NCI-H524 (cell line): ENCODE measurements around the gene EXOC6.
A peak's percentile ranks its signal among the peaks of the same experiment; 100 is the strongest.

ENCODE experiments used
- DNase-seq, 2 experiments: peaks; one replicate each; lab custom pipeline; 2025; lab: John Stamatoyannopoulos, UW

Gene EXOC6

DNA sequence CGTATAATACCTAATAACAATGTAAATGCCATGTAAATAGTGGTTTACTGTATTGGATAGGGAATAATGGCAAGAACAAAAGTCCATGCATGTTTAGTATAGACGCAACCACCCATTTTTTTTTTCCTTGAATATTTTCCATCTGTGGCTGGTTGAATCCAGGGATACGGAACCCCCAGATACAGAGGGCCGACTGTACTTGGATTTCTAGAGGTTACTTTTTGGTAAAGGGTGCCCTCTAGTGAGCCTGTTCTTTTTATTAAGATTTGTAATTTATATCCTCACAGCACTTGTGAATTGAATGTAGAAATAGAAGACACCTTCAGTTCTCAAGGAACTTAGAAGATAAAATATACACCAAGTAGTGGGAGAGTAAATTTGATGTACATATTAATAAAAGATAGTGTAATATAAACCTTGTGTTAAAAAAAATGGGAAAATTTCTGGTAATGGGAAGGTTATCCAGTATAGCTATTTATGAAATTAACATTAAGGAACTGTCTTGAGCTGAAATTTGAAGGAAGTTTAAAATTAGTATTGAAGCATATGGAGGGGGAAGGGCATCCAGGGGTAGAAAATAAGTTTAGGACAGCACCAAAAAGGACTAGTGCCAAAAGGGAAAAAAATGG is 32.0 kb downstream of the EXOC6 start:
- DNase-seq: peak; percentile 6 to 37

DNA sequence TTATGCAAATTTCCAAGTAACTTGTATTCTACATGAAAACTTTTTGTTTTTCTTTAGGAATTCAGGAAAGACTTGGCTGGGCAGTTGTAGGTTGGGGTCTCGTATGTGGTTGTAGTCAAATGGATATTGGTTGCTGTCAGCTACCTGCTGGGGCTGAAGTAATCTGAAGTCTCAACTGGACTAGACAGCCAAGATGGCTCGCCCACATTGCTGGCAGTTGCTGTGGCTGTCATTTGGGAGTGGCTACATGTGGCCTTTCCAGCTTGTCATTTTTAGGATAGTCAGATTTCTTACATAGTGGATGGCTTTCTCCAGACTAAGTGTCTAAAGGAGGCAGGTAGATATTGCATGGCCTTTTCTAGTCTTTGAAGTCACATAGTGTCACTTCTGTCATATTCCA is 32.6 kb downstream of the EXOC6 start:
- no peak for DNase-seq

DNA sequence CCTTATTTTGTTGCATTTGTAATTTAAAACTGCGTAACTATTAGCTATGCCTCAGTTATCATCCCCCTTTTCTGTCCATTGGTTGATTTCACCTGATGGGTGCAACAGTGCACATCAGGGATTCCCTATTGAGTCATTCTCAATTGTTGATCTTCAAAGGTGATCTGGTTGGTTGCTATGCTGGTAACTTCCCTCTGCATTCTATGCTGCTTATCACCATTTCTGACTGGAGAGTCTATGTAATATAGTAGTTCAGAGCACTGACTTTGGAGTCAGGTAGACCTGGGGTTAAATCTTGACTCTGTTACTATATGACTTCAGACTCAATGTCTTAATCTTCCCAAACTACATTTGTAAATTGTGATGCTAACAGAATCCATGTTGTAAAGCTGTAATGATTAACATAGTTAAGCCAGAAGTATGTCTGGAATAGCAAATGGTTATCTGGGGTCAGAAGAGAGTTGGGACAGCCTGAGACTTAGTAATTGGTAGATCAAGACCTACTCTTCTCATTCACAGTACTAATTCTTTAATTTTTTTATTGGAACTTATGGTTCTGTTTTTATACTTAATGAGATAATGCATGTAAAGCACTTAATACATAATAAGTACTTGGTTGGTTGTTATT is 38.1 kb downstream of the EXOC6 start:
- no peak for DNase-seq

DNA sequence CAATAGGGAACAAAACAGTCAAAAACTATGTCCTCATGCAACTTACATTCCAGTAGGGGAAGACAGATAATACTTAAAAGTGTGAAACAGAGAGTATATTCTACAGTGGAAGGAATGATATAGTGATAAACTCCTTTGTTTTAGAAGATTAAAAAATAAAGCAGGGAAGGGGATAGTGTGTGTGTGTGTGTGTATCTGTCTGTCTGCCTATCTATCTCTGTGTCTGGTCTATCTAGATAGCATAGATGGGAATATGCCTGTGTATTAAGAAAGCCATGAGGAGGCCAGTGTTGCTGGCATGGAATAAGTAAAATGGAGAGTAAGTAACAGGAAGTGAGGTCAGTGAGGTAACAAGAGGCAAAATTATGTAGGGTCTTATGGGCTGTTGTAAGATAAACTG is 42.2 kb downstream of the EXOC6 start:
- DNase-seq: no peak

DNA sequence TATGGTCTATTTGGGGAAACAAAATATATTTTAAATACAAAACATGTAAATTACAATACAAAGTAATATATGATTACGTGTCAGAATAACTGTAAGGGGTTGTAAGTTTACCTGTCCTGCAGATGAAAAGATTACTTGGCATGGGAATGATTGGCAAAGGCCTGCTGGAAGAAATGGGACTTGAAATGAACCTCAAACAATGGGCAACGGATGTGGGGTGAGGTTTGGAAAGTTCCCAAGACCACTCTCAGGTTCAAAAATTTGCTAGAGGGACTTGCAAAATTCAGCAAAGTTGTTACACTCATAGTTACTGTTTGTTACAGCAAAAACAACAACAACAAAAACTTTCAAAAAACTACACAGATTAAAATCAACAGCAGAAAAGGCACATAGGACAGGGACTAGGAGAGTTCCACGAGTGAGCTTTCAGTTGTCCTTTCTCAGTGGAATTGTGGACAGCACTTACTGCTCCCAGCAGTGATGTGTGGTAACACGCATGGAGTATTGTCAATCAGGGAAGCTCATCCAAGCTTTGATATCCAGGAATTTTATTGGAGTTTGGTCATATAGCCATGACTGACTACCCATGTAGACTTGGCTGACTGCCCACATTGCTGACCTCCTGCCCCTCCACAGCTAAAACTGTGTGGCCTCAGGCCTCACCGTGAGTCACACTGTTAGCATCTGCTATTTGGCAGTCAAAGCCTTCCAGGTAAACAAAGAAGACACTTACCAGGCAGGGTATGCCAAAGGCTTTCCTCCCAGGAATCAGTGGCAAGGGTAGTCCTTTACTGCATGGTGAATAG is 43.8 kb downstream of the EXOC6 start:
- DNase-seq: no peak

DNA sequence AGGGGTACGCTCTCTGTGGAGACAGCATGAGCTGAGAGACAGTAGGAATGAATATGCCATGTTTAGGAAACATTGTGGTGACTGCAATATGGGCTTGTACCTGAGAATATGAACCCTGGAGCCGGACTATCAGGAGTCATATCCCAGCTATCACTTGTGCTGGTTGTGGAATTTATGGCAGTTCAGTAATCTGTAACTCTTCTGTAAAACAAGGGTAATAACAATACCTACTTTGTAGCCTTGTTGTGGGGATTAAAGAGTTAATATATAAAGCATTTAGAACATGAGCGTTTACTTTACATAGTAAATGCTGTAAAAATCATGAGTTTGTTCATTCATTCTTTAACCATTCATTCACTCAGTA is 44.4 kb downstream of the EXOC6 start:
- no peak for DNase-seq

DNA sequence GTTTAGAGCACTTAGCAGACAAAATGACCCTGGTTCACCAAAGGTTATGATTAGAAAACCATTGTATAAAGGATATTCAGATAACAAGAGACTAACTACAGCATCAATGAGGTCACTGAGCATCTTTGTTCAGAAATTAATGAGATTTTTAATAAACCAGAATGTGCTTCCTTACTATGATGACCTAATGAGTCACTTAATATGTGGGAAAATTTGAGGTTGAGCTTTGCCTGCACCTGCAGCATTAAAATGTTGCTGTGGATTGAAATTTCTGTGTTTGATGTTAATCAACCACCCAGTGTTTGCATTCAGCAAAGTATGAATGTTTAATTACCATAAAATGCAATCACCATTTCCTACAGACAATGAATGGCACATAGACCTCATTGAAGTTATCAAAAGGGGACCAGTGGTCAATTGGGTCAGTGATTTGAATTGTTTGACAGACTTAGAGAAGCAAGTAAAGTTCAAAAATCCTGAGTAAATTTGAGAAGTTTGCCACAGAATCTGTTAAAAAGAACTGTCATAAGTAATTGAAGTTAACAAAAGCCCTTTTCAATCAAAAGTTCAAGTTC is 45.8 kb downstream of the EXOC6 start:
- no peak for DNase-seq

DNA sequence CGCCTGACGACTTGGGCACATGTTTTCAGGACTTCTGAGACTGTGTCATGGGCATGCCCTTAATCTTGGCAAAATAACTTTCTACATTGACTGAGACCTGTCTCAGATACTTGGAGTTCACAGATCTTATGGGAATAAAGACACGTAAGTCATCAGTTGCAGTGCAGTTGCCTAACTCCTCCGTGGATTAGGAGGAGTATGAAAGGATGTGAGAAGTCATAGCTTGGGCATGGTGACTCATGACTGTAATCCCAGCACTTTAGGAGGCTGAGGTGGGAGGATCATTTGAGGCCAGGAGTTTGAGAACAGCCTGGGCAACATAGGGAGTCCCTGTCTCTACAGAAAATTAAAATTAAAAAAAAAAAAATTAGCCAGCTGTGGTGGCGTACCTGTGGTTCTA is 49.6 kb downstream of the EXOC6 start:
- no peak for DNase-seq

DNA sequence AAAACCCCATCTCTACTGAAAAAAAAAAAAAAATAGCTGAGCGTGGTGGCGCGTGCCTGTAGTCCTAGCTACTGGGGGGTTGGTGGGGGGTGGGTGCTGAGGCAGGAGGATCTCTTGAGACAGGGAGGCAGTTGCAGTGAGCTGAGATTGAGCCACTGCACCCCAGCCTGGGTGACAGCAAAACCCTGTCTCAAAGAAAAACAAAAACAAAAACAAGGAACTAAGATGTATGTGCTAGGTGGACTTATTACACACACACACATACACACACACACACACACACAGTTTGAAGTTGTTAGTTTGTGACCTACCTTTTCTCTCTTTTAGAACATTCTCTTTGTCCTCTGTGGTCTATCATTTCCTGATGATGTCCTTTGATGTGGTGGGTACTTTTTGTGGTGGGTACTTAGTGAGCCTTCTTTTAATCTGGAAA is 53.5 kb downstream of the EXOC6 start:
- no peak for DNase-seq

DNA sequence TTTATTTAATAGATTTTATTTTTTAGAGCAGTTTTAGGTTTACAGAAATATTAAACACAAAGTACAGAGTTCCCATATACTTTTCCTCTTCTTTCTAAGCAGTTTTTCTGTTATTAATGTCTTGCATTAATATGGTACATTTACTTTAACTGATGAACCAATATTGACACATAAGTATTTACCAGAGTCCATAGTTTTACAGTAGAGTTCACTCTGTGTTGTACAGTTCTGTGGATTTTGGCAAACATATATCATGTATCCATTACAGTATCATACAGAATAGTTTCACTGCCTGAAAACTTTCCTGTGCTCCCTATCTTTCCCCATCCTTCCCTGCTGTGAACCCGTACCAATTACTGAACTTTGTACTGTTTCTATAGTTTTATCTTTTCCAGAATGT is 55.3 kb downstream of the EXOC6 start:
- no peak for DNase-seq

DNA sequence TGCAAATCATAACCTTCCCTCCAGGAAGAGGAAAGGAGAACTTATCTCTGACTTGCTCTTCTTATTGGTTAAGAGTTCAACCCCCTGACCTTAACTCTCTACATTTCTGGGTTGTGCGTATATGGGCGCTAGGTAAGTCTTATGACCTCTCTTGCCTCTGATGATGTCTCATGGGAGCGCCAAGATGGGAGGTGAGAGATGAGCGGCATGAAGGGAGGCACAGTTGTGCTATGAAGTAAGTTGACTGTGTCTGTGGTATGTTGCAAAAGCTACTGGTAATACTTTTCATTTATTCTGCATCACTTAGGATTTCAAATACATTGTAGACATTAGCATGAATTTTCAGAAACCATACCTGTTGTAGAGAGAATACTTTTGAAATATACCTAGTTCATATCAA is 59.0 kb downstream of the EXOC6 start:
- no peak for DNase-seq

DNA sequence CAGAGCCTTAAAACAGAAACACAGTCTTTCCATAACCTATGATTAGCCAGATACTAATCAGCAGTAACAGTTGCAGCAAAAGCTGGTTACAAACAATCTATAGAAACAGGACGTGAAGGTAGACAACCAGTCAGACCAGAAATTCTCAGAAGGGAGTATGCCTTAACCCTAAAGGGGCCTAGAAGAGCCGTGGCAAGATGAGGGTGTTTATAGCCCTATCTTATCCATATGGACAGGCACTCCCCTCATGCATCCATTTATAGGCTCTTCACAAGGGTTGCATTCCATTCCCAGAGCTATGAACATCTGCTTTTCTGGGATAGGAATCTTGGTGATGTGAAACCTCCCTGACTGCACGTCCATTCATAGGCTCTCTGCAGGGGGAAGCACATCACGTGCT is 64.3 kb downstream of the EXOC6 start:
- DNase-seq: peak in 1 of 2 experiments; percentile 33

DNA sequence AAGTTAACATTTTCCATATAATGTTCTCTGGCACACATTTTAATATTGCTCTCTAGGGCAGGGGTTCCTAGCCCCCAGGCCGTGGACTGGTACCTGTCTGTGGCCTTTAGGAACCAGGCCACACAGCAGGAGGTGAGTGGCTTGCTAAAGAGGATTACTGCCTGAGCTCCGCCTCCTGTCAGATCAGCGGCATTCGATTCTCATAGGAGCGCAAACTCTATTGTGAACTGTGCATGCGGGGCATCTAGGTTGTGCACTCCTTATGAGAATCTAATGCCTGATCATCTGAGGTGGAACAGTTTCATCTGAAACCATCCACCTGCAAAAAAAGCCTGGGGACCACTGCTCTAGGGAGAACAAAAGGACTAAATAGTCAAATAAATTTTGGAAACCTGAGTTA is 65.7 kb downstream of the EXOC6 start:
- DNase-seq: peak in 1 of 2 experiments; percentile 34

DNA sequence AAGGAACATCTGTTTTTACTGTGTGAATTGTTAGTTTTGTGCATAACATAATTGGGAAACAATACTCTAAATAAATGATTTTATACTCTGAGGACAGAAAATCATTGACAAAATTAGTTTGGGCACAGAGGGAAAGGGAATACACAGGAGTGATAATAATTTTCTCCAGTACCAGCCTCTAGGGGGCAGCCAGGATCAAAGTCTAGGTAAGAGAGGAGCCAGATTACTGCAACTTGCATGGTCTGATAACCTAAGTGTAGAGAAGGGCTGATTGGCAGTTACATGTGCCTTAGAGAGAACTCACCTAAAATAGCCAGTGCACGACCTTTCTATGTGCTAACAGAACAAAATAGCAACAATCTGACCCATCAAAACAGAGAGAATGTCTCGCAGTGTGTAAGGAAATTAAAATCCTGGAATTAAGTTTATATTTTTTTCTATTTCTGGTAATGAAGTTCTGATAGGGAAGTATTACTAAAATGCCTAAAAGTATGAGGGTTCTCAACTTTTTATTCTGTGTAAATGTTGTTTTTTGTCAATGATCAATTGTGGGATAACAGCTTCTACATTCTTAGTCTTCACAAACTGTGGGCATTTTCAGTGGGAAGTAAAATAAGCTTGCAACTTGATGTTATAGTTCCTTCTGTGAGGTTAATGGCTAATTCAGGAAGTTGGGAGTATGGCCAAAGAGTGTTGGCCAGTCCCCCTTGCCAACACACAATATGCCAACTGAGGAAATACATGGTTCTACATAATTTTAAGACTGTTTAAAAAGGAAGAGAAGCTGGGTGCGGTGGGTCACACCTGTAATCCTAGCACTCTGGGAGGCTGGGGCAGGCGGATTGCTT is 66.4 kb downstream of the EXOC6 start:
- DNase-seq: peak; percentile 1 to 38

DNA sequence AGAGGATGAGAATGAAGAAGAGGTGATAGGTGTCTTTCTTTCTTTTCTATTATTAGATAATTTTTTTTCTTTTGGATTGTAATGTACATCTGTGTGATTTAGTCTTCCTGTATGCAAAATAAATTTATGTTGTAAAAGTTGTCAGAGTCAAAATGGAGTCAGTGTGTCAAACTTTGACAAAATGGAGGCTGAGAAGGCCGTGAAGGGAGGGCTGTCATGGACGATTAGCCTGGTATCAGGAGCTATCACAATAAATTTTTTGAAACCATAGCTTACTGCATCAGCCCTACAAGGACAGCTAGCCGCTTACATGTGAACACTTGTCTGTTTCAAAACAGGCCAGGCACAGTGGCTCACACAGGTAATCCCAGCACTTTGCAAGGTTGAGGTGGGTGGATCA is 67.6 kb downstream of the EXOC6 start:
- DNase-seq: no peak

DNA sequence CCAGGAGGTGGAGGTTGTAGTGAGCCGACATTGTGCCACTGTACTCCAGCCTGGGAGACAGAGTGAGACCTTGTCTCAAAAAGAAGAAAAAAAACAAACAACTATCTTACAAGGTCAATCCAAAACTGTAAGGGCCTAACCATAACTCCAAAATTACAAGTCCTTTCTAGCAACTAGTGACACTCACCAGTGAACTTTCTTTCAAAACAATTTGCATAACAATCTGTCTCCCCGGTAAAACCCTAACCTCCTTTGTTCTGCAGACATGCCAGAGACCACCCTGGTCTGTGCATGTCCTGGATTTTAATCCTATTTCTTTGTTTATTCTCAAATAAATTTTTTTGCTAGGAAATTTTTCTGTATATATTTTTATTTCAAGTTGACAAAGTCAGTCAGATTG is 68.1 kb downstream of the EXOC6 start:
- DNase-seq: no peak

DNA sequence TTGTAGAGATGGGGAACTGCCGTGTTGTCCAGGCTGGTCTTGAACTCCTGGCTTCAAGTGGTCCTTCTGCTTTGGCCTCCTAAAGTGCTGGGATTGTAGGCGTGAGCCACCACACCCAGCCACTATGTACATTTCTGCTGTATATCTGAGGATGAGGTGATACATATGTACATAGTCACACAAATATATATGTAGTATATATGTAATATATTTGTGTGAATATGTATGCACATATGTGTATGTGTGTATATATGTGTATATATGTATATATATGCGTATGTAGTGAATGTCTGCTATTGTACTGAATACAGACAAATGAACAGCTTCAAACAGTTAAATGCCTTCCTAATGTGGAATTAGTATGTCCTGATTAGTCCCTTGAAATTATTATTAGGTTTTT is 70.3 kb downstream of the EXOC6 start:
- no peak for DNase-seq

DNA sequence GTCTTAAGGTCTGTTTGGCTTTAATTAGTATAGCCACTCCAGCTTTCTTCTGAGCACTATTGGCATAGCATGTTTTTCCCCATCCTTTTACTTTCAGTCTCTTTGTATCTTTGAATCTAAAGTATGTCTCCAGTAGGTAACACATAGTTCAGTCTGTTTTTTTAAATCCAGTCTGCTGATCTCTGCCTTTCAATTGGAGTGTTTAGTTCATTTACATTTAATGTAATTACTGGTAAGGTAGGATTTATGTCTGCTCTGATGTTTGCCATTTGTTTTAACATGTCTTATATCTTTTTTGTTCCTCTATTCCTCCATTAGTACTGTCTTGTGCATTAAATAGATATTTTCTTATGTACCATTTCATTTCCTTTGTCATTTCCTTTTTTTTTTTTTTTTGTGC is 72.5 kb downstream of the EXOC6 start:
- DNase-seq: no peak

DNA sequence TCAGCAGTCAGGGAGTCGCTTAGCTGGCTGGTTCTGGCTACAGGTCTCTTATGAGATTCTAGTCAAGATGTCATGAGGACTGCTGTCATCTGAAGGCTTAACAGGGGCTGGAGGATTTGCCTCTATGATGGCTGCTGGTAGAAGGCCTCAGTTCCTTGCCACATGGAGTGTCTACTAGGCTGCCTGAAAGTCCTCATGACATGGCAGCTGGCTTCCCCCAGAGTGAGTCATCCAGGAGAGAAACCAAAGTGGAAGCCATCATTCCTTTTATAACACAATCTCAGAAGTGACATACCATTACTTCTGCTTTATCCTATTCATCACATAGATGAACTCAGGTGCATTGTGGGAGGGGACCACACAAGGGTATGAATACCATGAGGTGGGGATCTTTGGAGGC is 75.1 kb downstream of the EXOC6 start:
- DNase-seq: no peak

DNA sequence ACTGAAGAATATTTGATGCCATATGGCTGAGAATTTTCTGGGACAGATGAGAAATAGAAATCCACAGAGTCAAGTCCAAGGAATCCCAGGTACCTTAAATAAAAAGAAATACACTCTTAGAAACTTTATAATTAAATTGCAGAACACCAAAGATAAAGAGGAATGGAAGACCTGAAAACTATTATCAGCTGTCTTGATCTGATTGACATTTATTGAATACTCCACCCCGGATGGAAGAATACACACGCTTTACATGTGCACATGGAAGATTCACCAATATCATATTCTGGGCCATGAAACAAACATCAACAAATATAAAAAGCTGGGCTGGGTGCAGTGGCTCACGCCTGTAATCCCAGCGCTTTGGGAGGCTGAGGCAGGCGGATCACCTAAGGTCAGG is 81.6 kb downstream of the EXOC6 start:
- no peak for DNase-seq

DNA sequence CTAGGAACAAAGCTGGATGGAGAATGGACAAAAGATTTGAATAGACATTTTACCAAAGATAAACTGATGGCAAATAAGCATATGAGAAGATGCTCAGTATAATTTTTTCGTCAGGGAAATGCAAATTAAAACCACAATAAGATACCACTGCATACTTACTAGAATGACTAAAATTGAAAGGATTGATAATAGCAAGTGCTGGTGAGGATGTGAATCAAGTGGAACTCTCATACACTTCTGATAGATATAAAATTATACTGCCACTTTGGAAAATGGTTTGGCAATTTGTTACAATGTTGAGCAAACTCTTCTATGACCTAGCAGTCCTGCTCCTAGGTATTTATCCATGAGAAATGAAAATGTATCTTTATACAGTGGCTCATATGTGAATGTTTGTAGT is 83.3 kb downstream of the EXOC6 start:
- no peak for DNase-seq

DNA sequence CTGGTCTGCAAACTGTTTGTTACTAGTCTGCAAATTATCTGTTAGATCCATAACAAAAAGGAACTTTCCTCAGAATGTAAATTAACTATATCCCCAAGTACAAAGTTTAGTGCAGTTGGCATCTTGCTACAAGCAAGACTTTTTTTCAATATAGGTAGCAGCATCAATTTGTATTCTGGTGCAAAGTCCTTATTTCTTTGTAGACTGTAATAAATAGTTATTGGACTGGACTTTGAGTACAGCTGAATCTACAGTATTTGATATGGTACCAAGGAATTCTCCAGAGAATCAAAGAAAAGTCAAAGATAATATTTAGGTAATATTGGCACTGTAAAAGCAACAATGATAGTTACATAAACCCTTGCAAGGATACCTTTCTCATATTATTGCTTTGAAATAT is 89.6 kb downstream of the EXOC6 start:
- DNase-seq: no peak
